H9 (cell line): ENCODE measurements around the gene DIAPH3. TPM values are rescaled to one million over a fixed set of nuclear protein-coding genes. Genes with fewer than 3 reads are reported as not detected.

Experiments used
- DNase-seq: peaks from one replicate; pipeline ENCODE4 v3.0.0-alpha.2; 2017
- H2AFZ ChIP-seq: one replicate; pipeline ENCODE4 v1.6.1; 2013; ENCODE audit warnings: mild to moderate bottlenecking, low read length, control low read depth, moderate library complexity
- H2AK5ac ChIP-seq: 2 replicates; pipeline ENCODE4 v1.6.1; 2013; ENCODE audit warnings: low read length, control low read depth, mixed read lengths; ENCODE audit not compliant: insufficient read length
- H2BK120ac ChIP-seq: one replicate; pipeline ENCODE4 v1.6.1; 2013; ENCODE audit warnings: low read depth, mild to moderate bottlenecking, low read length, control low read depth, inconsistent platforms; ENCODE audit not compliant: poor library complexity, severe bottlenecking
- H2BK12ac ChIP-seq: 2 replicates; pipeline ENCODE4 v1.6.1; 2013; ENCODE audit warnings: low read length, control low read depth, mixed read lengths, low read depth; ENCODE audit not compliant: insufficient read length
- H2BK15ac ChIP-seq: 2 replicates; pipeline ENCODE4 v1.6.1; 2013; ENCODE audit warnings: low read depth, low read length, control low read depth
- H2BK20ac ChIP-seq: one replicate; pipeline ENCODE4 v1.6.1; 2013; ENCODE audit warnings: low read depth, mild to moderate bottlenecking, low read length, control low read depth, inconsistent platforms; ENCODE audit not compliant: poor library complexity, severe bottlenecking
- H2BK5ac ChIP-seq: 2 replicates; pipeline ENCODE4 v1.6.1; 2013; ENCODE audit warnings: low read length, control low read depth, mixed read lengths; ENCODE audit not compliant: insufficient read length
- H3K14ac ChIP-seq: 2 replicates; pipeline ENCODE4 v1.6.1; 2013; ENCODE audit warnings: low read length, control low read depth; ENCODE audit not compliant: insufficient read depth
- H3K18ac ChIP-seq: 2 replicates; pipeline ENCODE4 v1.6.1; 2013; ENCODE audit warnings: low read depth, mild to moderate bottlenecking, mixed read lengths, low read length, control low read depth; ENCODE audit not compliant: insufficient read length
- H3K23ac ChIP-seq: 2 replicates; pipeline ENCODE4 v1.6.1; 2013; ENCODE audit warnings: low read length, control low read depth, mixed read lengths, low read depth; ENCODE audit not compliant: insufficient read length
- H3K23me2 ChIP-seq: 2 replicates; pipeline ENCODE4 v1.6.1; 2013; ENCODE audit warnings: low read depth, mild to moderate bottlenecking, mixed read lengths, low read length, control low read depth; ENCODE audit not compliant: insufficient read length, poor library complexity, severe bottlenecking
- H3K27ac ChIP-seq: 2 replicates; pipeline ENCODE4 v1.5.1; 2013; ENCODE audit warnings: low read length, control low read depth, mixed read lengths, low read depth; ENCODE audit not compliant: insufficient read length
- H3K27me3 ChIP-seq: 2 replicates; pipeline ENCODE4 v1.6.1; 2013; ENCODE audit warnings: low read length, control low read depth, inconsistent platforms; ENCODE audit not compliant: insufficient read depth
- H3K4ac ChIP-seq: 2 replicates; pipeline ENCODE4 v1.6.1; 2013; ENCODE audit warnings: low read depth, mild to moderate bottlenecking, control low read depth, inconsistent platforms, low read length, moderate library complexity
- H3K4me1 ChIP-seq: 2 replicates; pipeline ENCODE4 v1.6.1; 2013; ENCODE audit warnings: low read length, control low read depth, inconsistent platforms; ENCODE audit not compliant: insufficient read depth
- H3K4me2 ChIP-seq: 2 replicates; pipeline ENCODE4 v1.6.1; 2013; ENCODE audit warnings: low read length, control low read depth, mixed read lengths; ENCODE audit not compliant: insufficient read length, insufficient read depth
- H3K56ac ChIP-seq: 2 replicates; pipeline ENCODE4 v1.6.1; 2013; ENCODE audit warnings: low read depth, mild to moderate bottlenecking, mixed read lengths, low read length, control low read depth; ENCODE audit not compliant: insufficient read length
- H3K79me1 ChIP-seq: 2 replicates; pipeline ENCODE4 v1.6.1; 2013; ENCODE audit warnings: low read depth, mild to moderate bottlenecking, moderate library complexity, low read length, control low read depth, inconsistent platforms; ENCODE audit not compliant: insufficient read depth, poor library complexity, severe bottlenecking
- H3K79me2 ChIP-seq: 2 replicates; pipeline ENCODE4 v1.6.1; 2013; ENCODE audit warnings: low read length, control low read depth, inconsistent platforms; ENCODE audit not compliant: insufficient read depth
- H3K9ac ChIP-seq: 2 replicates; pipeline ENCODE4 v1.6.1; 2013; ENCODE audit warnings: low read length, control low read depth, mixed read lengths; ENCODE audit not compliant: insufficient read length; ENCODE audit errors: extremely low read depth
- H3K9me3 ChIP-seq: one replicate; pipeline ENCODE4 v1.6.1; 2013; ENCODE audit warnings: low read depth, low read length, inconsistent platforms; ENCODE audit not compliant: control insufficient read depth
- H3T11ph ChIP-seq: one replicate; pipeline ENCODE4 v1.6.1; 2013; ENCODE audit warnings: mild to moderate bottlenecking, low read length, control low read depth, inconsistent platforms
- H4K20me1 ChIP-seq: one replicate; pipeline ENCODE4 v1.6.1; 2013; ENCODE audit not compliant: control insufficient read depth, insufficient read length, insufficient read depth
- H4K5ac ChIP-seq: 2 replicates; pipeline ENCODE4 v1.6.1; 2013; ENCODE audit warnings: low read depth, mild to moderate bottlenecking, mixed read lengths, low read length, control low read depth; ENCODE audit not compliant: insufficient read length
- H4K8ac ChIP-seq: replicated peaks from 2 replicates; pipeline ENCODE4 v1.6.1; 2013; ENCODE audit warnings: low read length, control low read depth, mixed read lengths, low read depth; ENCODE audit not compliant: insufficient read length
- H4K91ac ChIP-seq: 2 replicates; pipeline ENCODE4 v1.6.1; 2013; ENCODE audit warnings: low read depth, mild to moderate bottlenecking, moderate library complexity, mixed read lengths, low read length, control low read depth; ENCODE audit not compliant: insufficient read length
- H3K27ac Mint-ChIP-seq, 3 experiments: 2 replicates in 2 of 3; 3 replicates in 1 of 3; pipeline ENCODE4 v1.8.0; 2020 to 2021; ENCODE audit warnings: mixed read lengths in 3 of 3, mild to moderate bottlenecking in 1 of 3, moderate library complexity in 1 of 3
- H3K27me3 Mint-ChIP-seq: 2 replicates; pipeline ENCODE4 v1.8.0; 2021; ENCODE audit warnings: low read depth, mild to moderate bottlenecking, moderate library complexity, mixed read lengths
- H3K36me3 Mint-ChIP-seq, 3 experiments: 2 replicates in 2 of 3; 3 replicates in 1 of 3; pipeline ENCODE4 v1.8.0; 2020 to 2021; ENCODE audit warnings: low read depth in 3 of 3, mixed read lengths in 3 of 3; ENCODE audit not compliant: insufficient read depth in 1 of 3
- H3K4me1 Mint-ChIP-seq, 2 experiments: 2 replicates each; pipeline ENCODE4 v1.8.0; 2020; ENCODE audit warnings: mixed read lengths in 2 of 2
- H3K4me3 Mint-ChIP-seq, 2 experiments: 2 replicates in 1 of 2; 3 replicates in 1 of 2; pipeline ENCODE4 v1.8.0; 2020 to 2021; ENCODE audit warnings: mild to moderate bottlenecking in 2 of 2, mixed read lengths in 2 of 2, moderate library complexity in 1 of 2
- H3K9me3 Mint-ChIP-seq, 2 experiments: 2 replicates in 1 of 2; 3 replicates in 1 of 2; pipeline ENCODE4 v1.8.0; 2020; ENCODE audit warnings: mild to moderate bottlenecking in 2 of 2, mixed read lengths in 2 of 2, moderate library complexity in 1 of 2
- CTCF ChIP-seq: fragments of 200-600 bp; sonication (generic); conservative IDR thresholded peaks from 3 replicates; pipeline ENCODE4 v1.8.0; 2021; ENCODE audit warnings: antibody characterized with exemption, mild to moderate bottlenecking
- total RNA-seq: library from RNA; stranded (reverse); gene quantifications from 2 replicates; pipeline ENCODE4 v1.2.1, GENCODE V29; 2021

DIAPH3 gene
- total RNA-seq, 1 experiment from 2014 or later = 23.1 TPM

- DNase-seq = no peak
- no peak overlapping the region for H2AFZ ChIP-seq
- no peak overlapping the region for H2BK20ac ChIP-seq
- no peak overlapping the region for H3K27ac ChIP-seq
- Mint-ChIP-seq H3K4me1 (peaks cover 4 to 8% of the 10 kb centered on the region in 2 experiments), H3K27me3 (no peaks in the 10 kb centered on the region), H3K27ac (no peak overlapping the region), H3K9me3 (no peaks in the 10 kb centered on the region), H3K4me3 (no peak overlapping the region), H3K36me3 (no peaks in the 10 kb centered on the region)
- no peak overlapping the region for H3K56ac ChIP-seq
- H3K27me3 ChIP-seq = no peaks in the 10 kb centered on the region
- H3K79me1 ChIP-seq = no peaks in the 10 kb centered on the region
- no peak overlapping the region for H3K9ac ChIP-seq
- H3K14ac ChIP-seq = no peak overlapping the region
- no peaks in the 10 kb centered on the region for H3K9me3 ChIP-seq
- no peaks in the 10 kb centered on the region for H3K23me2 ChIP-seq
- H3T11ph ChIP-seq = no peak overlapping the region
- no peak overlapping the region for H4K5ac ChIP-seq
- no peak overlapping the region for H3K23ac ChIP-seq
- no peak for TF ChIP-seq CTCF
- no peak overlapping the region for H4K91ac ChIP-seq
- H3K79me2 ChIP-seq = no peaks in the 10 kb centered on the region
- H3K18ac ChIP-seq = no peak overlapping the region
- no peak overlapping the region for H2BK15ac ChIP-seq
- no peaks in the 10 kb centered on the region for H4K20me1 ChIP-seq
- no peaks in the 10 kb centered on the region for H3K4me1 ChIP-seq
- H4K8ac ChIP-seq = no peak overlapping the region
- no peak overlapping the region for H2AK5ac ChIP-seq
- no peak overlapping the region for H2BK12ac ChIP-seq
- no peak overlapping the region for H3K4me2 ChIP-seq
- no peak overlapping the region for H3K4ac ChIP-seq
- no peak overlapping the region for H2BK120ac ChIP-seq
- H2BK5ac ChIP-seq = no peak overlapping the region
Measured at GRCh38 chr13:59829690-59830089, 334.0 kb downstream of the DIAPH3 start.
